Measurements from ENCODE around the gene GABBR2. TPM values are rescaled to one million over a fixed set of nuclear protein-coding genes. Genes with fewer than 3 reads are reported as not detected.

Gene GABBR2
- total RNA-seq, 6 experiments from 2014 or later, result not detected

DNA sequence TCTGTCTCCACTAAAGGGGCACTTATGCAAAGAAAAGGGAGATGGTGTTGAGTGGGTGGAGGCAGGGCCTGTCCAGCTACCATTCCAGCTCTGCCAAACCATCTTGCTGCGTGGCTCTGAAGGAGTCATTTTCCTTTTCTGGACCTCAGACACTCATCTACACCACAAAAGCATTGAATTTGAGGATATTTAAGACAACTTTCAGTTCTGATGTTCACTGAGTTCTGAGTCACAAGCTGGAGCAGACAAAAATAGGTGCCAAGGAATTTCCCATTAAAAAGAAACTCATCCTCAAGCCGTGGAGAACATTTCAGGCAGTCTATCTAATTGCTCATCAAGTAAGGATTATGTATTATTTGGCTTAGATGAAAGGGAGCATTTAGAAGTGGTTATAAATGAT, 258.2 kb downstream of the GABBR2 start:
- no peaks in the 10 kb centered on the region for H3K4me1 ChIP-seq
- no peaks in the 10 kb centered on the region for H3K27me3 ChIP-seq
- ATAC-seq (no peak), DNase-seq (no peak)
- no peak overlapping the region for H3K4me3 ChIP-seq
- H3K27ac ChIP-seq, result no peak overlapping the region
- no peaks in the 10 kb centered on the region for H3K9me3 ChIP-seq
- H3K36me3 ChIP-seq, result no peaks in the 10 kb centered on the region
- TF ChIP-seq, protein P1, sequence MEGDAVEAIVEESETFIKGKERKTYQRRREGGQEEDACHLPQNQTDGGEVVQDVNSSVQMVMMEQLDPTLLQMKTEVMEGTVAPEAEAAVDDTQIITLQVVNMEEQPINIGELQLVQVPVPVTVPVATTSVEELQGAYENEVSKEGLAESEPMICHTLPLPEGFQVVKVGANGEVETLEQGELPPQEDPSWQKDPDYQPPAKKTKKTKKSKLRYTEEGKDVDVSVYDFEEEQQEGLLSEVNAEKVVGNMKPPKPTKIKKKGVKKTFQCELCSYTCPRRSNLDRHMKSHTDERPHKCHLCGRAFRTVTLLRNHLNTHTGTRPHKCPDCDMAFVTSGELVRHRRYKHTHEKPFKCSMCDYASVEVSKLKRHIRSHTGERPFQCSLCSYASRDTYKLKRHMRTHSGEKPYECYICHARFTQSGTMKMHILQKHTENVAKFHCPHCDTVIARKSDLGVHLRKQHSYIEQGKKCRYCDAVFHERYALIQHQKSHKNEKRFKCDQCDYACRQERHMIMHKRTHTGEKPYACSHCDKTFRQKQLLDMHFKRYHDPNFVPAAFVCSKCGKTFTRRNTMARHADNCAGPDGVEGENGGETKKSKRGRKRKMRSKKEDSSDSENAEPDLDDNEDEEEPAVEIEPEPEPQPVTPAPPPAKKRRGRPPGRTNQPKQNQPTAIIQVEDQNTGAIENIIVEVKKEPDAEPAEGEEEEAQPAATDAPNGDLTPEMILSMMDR (IDR thresholded peaks at IDR 0.05), result no peak
- TF ChIP-seq POLR2A (IDR thresholded peaks at IDR 0.05), result no peak
- 52% methylated on average over 2 of the region's 2 CpGs for WGBS (ENCODE audit: insufficient coverage, low coverage, low lambda C conversion rate, missing lambda C conversion rate)
- intact Hi-C loops (cut with DNase I), result no loop called here

DNA sequence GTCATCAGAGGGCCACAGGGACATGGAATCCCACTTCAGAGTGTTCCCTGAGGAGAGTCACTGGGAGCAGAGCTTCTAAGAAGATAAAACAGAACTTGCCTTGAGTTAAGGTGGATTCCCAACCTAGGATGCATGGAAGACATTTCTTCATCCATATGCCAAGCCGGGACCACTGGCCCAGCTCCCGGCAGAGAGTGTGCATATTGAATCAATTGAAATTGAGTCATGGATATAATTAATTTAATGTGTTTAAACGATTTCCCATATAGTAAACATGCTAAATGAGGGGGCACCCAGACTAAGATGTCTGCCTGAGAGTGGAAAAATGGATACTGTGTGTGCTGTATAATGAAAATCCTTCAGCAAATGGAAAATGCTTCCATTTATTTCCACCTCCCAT, 258.9 kb downstream of the GABBR2 start:
- TF ChIP-seq, protein P1 (IDR thresholded peaks at IDR 0.05), result no peak
- TF ChIP-seq POLR2A (IDR thresholded peaks at IDR 0.05), result no peak
- 68% methylated on average over 3 of the region's 3 CpGs for WGBS (ENCODE audit: insufficient coverage, low coverage, low lambda C conversion rate, missing lambda C conversion rate)
- no peak for ATAC-seq
- Histone ChIP-seq H3K27ac (no peak overlapping the region), H3K36me3 (no peaks in the 10 kb centered on the region), H3K27me3 (no peaks in the 10 kb centered on the region), H3K4me1 (no peaks in the 10 kb centered on the region), H3K9me3 (no peaks in the 10 kb centered on the region), H3K4me3 (no peak overlapping the region)
- intact Hi-C loops (cut with DNase I), result no loop called here
- DNase-seq, result no peak

DNA sequence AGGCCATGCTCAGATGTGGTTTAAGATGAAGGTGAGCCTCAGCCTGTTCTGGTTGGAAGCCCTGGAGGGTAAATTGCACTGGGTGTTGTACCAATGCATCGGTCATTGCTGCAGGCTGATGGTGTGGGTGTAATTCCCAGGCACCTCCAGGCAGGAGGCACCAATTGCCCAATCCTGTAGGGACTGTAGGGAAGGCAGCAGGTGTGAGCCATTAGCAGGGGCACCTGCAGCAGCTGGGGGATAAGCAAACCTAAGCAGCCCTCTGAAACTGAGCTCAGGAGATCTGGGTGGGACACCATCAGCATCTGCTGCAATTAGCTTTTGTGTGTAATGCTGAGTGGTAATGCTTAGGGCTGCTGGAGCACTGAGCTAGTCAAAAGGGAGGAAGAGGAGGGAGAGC, 263.2 kb downstream of the GABBR2 start:
- DNase-seq (no peak), ATAC-seq (no peak)
- Histone ChIP-seq H3K27me3 (no peaks in the 10 kb centered on the region), H3K27ac (no peak overlapping the region), H3K36me3 (no peaks in the 10 kb centered on the region), H3K4me1 (no peaks in the 10 kb centered on the region), H3K4me3 (no peak overlapping the region), H3K9me3 (no peaks in the 10 kb centered on the region)
- no peak for TF ChIP-seq POLR2A (IDR thresholded peaks at IDR 0.05)
- TF ChIP-seq, protein P1 (IDR thresholded peaks at IDR 0.05), result no peak
- intact Hi-C loops (cut with DNase I), result no loop called here
- no CpG with 5 or more reads among the region's 1 CpG for WGBS (ENCODE audit: insufficient coverage, low coverage, low lambda C conversion rate, missing lambda C conversion rate)

DNA sequence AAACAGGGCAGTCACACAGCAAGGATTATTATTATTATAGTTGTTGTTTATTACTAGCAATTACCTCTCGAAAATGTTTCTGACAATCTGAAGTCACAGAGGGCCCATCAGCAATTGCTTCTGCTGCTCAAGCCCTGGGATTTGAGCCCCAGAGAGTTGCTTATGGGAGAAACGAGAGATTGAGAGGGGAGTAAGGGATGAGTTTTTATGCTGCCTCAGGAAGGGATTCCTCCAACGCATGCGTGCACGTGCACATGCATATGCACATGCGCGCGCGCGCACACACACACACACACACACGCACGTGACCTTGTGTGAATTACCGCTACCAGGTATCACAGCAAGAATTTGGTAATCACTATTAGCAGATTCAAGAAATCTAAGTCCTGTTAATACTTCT, 264.1 kb downstream of the GABBR2 start:
- Histone ChIP-seq H3K4me1 (no peaks in the 10 kb centered on the region), H3K4me3 (no peak overlapping the region), H3K36me3 (no peaks in the 10 kb centered on the region), H3K9me3 (no peaks in the 10 kb centered on the region), H3K27ac (no peak overlapping the region), H3K27me3 (no peaks in the 10 kb centered on the region)
- TF ChIP-seq, protein P1 (IDR thresholded peaks at IDR 0.05), result no peak
- no peak for TF ChIP-seq POLR2A (IDR thresholded peaks at IDR 0.05)
- intact Hi-C loops (cut with DNase I), result no loop called here
- WGBS (ENCODE audit: insufficient coverage, low coverage, low lambda C conversion rate, missing lambda C conversion rate), result 87% methylated on average over 13 of the region's 13 CpGs
- DNase-seq (no peak), ATAC-seq (no peak)

DNA sequence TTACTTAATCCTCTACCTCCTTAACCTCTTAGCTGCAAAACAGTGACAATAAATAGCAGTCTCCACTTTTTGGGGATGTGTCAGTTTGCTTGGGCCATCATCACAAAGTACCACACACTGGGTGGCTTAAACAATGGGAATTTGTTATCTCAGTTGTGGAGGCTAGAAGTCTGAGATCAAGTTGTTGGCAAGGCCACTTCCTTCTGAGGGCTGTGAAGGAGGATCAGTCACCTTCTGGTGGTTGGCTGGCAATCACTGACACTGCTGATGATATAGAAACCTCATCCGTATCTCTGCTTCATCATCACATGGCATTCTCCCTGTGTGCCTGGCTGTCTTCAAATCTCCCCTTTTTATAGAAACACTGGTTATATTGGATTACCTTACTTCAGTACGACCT, 266.2 kb downstream of the GABBR2 start:
- WGBS (ENCODE audit: insufficient coverage, low coverage, low lambda C conversion rate, missing lambda C conversion rate), result 56% methylated on average over 2 of the region's 2 CpGs
- DNase-seq, result no peak
- Histone ChIP-seq H3K27ac (no peak overlapping the region), H3K4me3 (no peak overlapping the region), H3K36me3 (no peaks in the 10 kb centered on the region), H3K27me3 (no peaks in the 10 kb centered on the region), H3K9me3 (no peaks in the 10 kb centered on the region), H3K4me1 (no peaks in the 10 kb centered on the region)
- no peak for TF ChIP-seq POLR2A (IDR thresholded peaks at IDR 0.05)
- TF ChIP-seq, protein P1 (IDR thresholded peaks at IDR 0.05), result no peak
- no peak for ATAC-seq
- intact Hi-C loops (cut with DNase I), result no loop called here

All from right lobe of liver (tissue), 6 donors.